GM19397 (cell line): ENCODE data around the gene TBL3.
"Not testable (repeated sequence)": the region's sequence is repeated elsewhere in the genome, so short reads cannot be mapped to it uniquely, and the experiment has no call there.

Source experiments
- ATAC-seq: cut with Tn5 transposase; IDR thresholded peaks from one replicate; pipeline ENCODE4 v1.9.1; 2021; ENCODE audit warnings: mild to moderate bottlenecking, moderate library complexity; ENCODE audit not compliant: unreplicated experiment

Gene TBL3

DNA sequence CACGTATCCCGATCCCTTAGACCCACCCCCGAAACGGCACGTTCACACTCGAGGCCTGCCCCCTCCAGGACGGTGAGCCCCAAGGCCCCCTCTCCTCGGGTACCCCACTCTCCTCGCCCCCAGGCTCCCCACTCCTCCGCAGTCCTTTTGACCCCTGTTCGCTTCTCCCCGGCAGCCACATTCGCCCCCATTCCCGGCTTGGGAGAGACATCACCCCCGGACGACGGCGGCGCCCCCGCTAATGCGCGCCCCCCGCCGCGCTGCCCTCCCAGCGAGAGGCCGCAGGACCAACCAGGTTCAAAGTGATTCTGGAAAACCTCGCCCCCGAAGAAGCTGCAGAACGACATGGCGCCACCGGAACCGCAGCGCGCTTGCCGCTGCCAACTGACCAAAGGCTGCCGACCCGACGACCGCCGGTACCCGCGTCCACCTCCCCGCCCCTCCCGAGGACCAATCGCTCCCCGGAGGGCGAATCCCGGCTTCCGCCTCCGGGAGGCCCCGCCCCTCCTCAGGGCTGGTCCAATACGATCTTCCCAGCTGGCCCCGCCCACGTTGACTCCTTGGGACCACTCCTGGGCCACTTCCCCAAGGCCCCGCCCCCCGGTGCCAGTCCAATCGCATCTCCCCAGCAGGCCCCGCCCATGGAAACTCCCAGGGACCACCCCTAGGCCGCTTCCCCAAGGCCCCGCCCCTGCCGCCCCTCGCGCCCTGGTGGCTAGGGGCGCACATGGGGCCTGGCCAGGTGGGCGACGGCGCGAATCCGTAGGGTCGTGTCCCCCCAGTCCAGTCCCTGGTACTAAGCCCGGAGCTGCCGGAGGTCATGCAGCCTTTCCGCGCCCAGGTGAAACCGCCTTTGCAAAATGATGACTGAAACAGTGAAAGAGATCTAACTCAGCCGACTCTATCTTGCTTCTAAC is 28.8 kb upstream of the TBL3 start, which contains the start of gene MSRB1:
Gene MSRB1 (minus strand): TSS at position 390 of the 917 bp plus-strand sequence. CDS start 43 bp downstream, at position 347.
- peak; percentile 89 for ATAC-seq

DNA sequence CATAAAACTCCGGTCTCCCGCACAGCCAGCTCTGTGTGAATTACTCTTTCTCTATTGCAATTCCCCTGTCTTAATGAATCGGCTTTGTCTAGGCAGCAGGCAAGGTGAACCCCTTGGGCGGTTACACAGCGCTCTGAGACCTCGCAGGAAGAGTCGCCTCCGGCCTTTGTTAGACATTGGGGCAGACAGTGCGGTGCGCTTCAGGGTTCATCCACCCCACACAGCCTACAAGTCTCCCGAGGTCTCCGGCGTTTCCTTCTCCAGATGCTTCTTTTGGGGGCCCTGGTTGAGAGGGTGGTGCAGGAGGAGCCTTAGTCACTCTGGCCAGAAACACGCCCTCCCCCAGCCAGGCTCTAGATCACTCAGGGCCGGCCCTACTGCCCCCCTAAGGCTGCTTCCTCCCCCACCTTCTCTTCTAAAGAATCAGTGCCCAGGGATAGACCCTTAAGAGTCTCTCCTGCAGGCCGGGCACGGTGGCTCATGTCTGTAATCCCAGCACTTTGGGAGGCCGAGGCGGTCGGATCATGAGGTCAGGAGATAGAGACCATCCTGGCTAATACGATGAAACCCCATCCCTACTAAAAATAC is 27.1 kb upstream of the TBL3 start:
- ATAC-seq, result no peak

DNA sequence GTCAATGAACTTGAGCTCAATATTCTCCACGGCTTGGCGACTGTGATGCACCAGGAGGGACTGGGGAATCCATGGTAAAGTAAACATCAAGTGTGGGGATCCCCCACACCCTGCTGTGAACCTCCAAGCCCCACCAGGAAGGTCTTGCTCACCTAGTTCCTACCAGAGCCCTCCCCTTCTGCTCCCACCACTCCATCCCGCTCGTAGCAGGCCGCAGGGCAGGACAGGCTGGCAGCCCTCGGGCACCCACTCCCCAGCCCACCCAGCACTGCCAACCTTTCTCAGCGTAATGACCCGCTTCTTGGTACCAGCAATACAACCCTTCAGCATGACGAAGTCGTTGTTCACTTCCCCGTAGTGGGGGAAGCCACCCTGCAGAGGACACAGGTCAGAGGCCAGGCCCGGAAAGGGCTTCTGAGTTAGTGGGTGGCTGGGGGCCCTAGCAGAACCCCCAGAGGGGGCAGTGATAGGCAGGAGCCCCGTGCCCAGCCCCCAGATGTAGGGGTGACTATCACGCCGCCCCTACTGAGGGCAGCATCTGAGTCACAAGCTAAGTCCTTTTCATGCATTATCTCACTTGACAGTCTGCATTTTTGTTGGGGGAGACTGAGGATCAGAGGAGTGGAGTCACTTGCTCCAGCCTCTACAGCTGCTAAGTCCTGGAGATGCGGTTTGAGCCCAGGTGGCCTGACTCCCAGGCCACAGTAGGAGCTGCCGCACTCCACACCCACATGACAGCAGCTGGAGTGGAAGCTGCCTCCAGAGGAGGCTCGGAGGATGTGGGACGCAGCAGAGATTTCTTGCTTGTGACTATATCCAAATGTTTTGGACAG is 26.1 kb upstream of the TBL3 start:
- ATAC-seq, result no peak

GRCh38 chr16:1946495-1947368 is 25.1 kb upstream of the TBL3 start:
- no peak for ATAC-seq

GRCh38 chr16:1947369-1947670 is 24.5 kb upstream of the TBL3 start:
- no peak for ATAC-seq

GRCh38 chr16:1949507-1949906 is 22.3 kb upstream of the TBL3 start:
- ATAC-seq, result no peak

DNA sequence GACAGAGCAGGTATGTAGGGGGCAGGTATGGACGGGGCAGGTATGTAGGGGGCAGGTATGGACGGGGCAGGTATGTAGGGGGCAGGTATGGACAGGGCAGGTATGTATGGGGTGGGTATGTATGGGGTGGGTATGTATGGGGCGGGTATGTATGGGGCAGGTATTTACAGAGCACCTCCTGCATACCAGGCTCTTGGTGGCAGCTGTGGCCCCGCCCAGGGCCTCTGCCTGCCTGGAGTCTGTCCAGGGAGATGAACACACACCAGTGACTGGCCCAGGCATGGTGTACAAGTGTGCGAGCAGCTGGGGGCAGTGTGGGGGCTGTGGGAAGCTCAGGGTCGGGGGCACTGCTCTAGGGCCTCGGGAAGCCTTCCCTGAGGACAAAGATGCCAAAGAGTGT is 21.8 kb upstream of the TBL3 start:
- no peak for ATAC-seq

DNA sequence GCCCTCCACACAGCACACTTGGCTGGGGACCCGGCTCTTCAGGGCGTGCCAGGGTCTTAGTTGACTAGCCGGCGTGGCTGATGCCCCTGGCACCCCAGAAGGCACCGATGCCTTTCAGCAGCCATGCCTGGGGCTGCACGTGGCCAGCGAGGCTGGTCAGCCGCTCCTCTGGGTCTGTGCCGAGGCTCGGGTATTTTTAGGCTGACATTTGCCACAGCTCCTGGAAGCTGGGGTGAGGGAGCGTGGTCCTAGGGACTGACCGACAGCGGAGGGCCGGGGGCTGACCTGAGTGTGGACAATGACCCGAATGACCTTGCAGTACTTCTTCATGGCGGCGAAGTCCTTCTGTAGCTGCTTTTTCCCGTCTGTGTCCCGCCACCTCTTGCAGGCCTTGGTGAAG is 21.3 kb upstream of the TBL3 start:
- ATAC-seq, result no peak

GRCh38 chr16:1953734-1954133 is 18.1 kb upstream of the TBL3 start:
- ATAC-seq, result no peak

DNA sequence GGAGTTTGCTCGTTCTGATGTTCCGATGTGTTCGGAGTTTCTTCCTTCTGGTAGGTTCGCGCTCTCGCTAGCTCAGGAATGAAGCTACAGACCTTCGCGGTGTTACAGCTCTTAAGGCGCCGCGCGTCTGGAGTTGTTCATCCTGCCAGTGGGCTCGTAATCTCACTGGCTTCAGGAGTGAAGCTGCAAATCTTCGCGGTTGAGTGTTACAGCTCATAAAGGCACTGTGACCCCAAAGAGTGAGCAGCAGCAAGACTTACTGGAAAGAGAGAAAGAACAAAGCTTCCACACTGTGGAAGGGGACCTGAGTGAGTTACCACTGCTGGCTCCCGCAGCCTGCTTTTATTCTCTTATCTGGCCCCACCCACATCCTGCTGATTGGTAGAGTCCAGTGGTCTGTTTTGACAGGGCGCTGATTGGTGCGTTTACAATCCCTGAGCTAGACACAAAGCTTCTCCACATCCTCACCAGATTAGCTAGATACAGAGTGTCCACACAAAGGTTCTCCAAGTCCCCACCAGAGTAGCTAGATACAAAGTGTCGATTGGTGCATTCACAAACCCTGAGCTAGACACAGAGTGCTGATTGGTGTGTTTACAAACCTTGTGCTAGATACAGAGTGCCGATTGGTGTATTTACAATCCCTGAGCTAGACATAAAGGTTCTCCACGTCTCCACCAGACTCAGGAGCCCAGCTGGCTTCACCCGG is 14.3 kb upstream of the TBL3 start:
- not testable (repeated sequence) for ATAC-seq

GRCh38 chr16:1958143-1958491 is 13.7 kb upstream of the TBL3 start:
- ATAC-seq, result not testable (repeated sequence)

DNA sequence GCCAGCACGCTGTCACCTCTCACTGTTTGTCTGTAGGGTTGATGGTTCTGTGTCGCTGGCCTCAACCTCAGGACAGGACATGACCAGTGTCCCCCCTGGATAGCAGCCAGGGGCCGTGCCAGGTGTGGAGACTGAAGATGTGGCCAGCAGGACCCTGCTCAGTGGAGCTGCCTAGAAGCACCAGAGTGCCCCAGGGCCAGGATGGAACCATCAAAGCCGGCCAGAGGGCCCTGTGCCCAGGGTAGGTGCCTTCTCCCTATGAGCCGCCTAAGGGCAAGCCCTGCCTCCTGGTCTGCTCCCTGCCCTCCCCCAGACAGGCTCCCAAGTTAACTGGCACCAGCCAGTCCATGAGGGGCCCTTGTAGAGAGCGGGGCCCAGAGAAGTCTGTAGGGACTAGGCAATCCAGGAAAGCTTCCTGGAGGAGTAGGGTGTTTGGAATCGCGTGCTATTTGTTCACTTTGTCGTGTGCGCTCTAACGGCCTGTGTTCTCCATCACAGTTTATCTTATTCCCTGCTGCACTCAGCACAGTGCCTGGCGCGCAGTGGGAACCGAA is 13.1 kb upstream of the TBL3 start:
- ATAC-seq, result no peak

DNA sequence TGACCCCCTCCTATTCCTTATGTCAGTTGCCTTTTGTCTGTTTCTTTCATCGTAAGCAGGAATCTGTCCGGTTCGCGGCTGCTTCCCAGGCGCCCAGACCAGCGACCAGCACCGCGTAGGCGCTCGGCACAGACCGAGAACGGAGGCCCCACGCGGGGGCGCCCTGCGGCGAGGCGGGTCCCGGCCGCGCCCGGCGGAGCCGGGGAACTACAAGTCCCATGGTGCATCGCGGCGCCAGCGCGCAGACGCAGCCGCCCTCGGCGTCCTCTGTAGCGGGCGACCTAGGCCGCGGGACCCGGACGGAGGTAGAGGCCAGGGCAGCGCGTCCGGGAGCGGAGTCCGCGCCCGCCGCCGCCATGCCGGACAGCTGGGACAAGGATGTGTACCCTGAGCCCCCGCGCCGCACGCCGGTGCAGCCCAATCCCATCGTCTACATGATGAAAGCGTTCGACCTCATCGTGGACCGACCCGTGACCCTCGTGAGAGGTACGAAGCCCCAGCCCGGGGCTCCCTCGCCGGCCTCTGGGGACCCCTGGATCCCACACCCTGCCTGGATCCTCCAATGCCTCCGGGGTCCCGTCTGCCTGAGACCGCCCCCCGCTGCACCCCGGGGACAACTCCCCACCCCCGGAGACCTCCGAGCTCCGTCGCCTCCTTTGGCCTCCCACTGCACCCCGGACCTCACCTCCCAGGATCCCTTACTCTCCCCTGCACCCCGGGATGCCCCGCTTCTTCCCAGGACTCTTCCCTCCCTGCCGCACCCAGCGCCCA is 12.4 kb upstream of the TBL3 start, which contains the start of gene NDUFB10:
Gene NDUFB10 (plus strand): TSS at position 270 of the 771 bp plus-strand sequence. CDS start 87 bp downstream, at position 357.
- peak; percentile 82 for ATAC-seq

DNA sequence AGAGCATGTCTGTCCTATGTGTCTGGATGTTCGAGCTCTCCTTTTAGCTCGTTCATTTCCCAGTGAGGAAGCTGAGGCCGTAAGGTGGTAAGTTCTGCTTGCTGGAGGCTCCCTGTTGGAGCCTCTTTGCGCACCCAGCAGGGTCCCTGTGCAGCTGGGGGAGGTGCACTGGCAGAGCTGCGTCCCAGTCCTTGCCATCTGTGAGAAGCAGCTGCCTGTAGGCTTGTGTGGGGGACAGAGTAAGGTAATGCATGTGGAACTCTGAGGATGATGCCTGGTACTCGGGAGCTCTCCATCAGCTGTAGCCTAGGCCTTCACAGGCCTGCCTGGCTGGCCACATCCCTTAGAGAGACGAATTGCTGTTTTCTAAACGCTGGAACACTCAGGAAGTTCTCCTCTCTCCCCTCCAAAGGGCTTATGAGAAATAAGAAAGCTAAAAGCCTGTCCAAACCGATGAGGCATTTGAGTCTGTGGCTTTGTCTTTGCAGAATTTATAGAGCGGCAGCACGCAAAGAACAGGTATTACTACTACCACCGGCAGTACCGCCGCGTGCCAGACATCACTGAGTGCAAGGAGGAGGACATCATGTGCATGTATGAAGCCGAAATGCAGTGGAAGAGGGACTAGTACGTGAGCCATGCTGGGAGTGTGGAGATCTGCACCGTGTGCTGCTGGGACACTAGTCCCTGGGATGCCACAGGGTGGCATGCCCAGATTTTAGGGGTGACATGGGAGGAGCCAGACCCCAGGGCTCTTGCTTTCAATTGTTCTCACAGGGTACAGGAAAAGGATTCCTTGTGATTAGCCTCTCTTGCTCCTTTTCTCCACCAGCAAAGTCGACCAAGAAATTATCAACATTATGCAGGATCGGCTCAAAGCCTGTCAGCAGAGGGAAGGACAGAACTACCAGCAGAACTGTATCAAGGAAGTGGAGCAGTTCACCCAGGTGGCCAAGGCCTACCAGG is 10.9 kb upstream of the TBL3 start:
- ATAC-seq, result no peak

- no peak for ATAC-seq
Measured at GRCh38 chr16:1961651-1962067, 10.2 kb upstream of the TBL3 start.

GRCh38 chr16:1962161-1963153 is 9.4 kb upstream of the TBL3 start:
- ATAC-seq, result not testable (repeated sequence)
